Liver (tissue), 9 donors: ENCODE data around the gene CACNA1C. TPM values are rescaled to one million over a fixed set of nuclear protein-coding genes. Genes with fewer than 3 reads are reported as not detected.

ENCODE experiments used
- DNase-seq: peaks from one replicate; pipeline ENCODE4 v3.0.0-alpha.2; 2017; ENCODE audit warnings: low spot score
- H3K27ac ChIP-seq, 2 donors: one replicate each; pipeline ENCODE4 v1.7.0; 2013; ENCODE audit warnings: inconsistent platforms in 2 of 2, low read length in 2 of 2, control low read depth in 1 of 2, low read depth in 1 of 2, mild to moderate bottlenecking in 1 of 2
- H3K27me3 ChIP-seq, 4 donors: one replicate each; pipeline versions ENCODE4 v1.6.1 to v1.7.0; 2013; ENCODE audit warnings: low read length in 3 of 4, inconsistent platforms in 1 of 4, mild to moderate bottlenecking in 1 of 4, moderate library complexity in 1 of 4; ENCODE audit not compliant: control insufficient read depth in 4 of 4, insufficient read depth in 4 of 4
- H3K36me3 ChIP-seq, 4 donors: one replicate each; pipeline versions ENCODE4 v1.6.1 to v1.7.0; 2013; ENCODE audit warnings: low read length in 3 of 4, mild to moderate bottlenecking in 3 of 4, low read depth in 1 of 4, moderate library complexity in 1 of 4; ENCODE audit not compliant: control insufficient read depth in 4 of 4, insufficient read depth in 3 of 4
- H3K4me1 ChIP-seq, 4 donors: one replicate each; pipeline versions ENCODE4 v1.6.1 to v1.7.0; 2013; ENCODE audit warnings: low read length in 3 of 4, mild to moderate bottlenecking in 3 of 4, moderate library complexity in 1 of 4; ENCODE audit not compliant: control insufficient read depth in 4 of 4, insufficient read depth in 4 of 4
- H3K4me3 ChIP-seq, 3 donors: one replicate each; pipeline versions ENCODE4 v1.6.1 to v1.7.0; 2013; ENCODE audit warnings: low read length in 3 of 3, control low read depth in 1 of 3, low read depth in 1 of 3, mild to moderate bottlenecking in 1 of 3
- H3K9ac ChIP-seq, 2 donors: one replicate each; pipeline ENCODE4 v1.7.0; 2013; ENCODE audit warnings: low read length in 2 of 2, mild to moderate bottlenecking in 2 of 2, moderate library complexity in 2 of 2, control low read depth in 1 of 2, low read depth in 1 of 2
- H3K9me3 ChIP-seq, 4 donors: one replicate each; pipeline versions ENCODE4 v1.6.1 to v1.7.0; 2013; ENCODE audit warnings: low read length in 3 of 4; ENCODE audit not compliant: control insufficient read depth in 4 of 4
- ATF3 ChIP-seq: IDR thresholded peaks from 2 replicates; pipeline ENCODE4 v1.6.1; 2016; ENCODE audit warnings: antibody characterized with exemption
- EGR1 ChIP-seq, 2 donors: IDR thresholded peaks; 2 replicates each; pipeline ENCODE4 v1.6.1; 2016 to 2018; ENCODE audit warnings: antibody characterized with exemption in 2 of 2, low read depth in 2 of 2
- FOXA1 ChIP-seq: IDR thresholded peaks from 2 replicates; pipeline ENCODE4 v1.6.1; 2016; ENCODE audit warnings: antibody characterized with exemption
- FOXA2 ChIP-seq: IDR thresholded peaks from 2 replicates; pipeline ENCODE4 v1.6.1; 2016; ENCODE audit warnings: antibody characterized with exemption
- GABPA ChIP-seq, 2 donors: IDR thresholded peaks in 1 of 2; conservative IDR thresholded peaks in 1 of 2; 2 replicates each; pipeline ENCODE4 v1.6.1; 2016; ENCODE audit warnings: antibody characterized with exemption in 2 of 2, mild to moderate bottlenecking in 1 of 2, moderate library complexity in 1 of 2
- HNF4A ChIP-seq, 2 donors: conservative IDR thresholded peaks; 2 replicates each; pipeline ENCODE4 v1.6.1; 2016; ENCODE audit warnings: antibody characterized with exemption in 2 of 2, mild to moderate bottlenecking in 2 of 2
- JUND ChIP-seq, 2 donors: IDR thresholded peaks; 2 replicates each; pipeline ENCODE4 v1.6.1; 2016; ENCODE audit warnings: antibody characterized with exemption in 2 of 2
- NR2F2 ChIP-seq: IDR thresholded peaks from 2 replicates; pipeline ENCODE4 v1.6.1; 2016; ENCODE audit warnings: antibody characterized with exemption
- RAD21 ChIP-seq, 2 donors: IDR thresholded peaks; 2 replicates each; pipeline ENCODE4 v1.6.1; 2016; ENCODE audit warnings: antibody characterized with exemption in 2 of 2, mild to moderate bottlenecking in 2 of 2
- REST ChIP-seq: IDR thresholded peaks from 2 replicates; pipeline ENCODE4 v1.6.1; 2016; ENCODE audit warnings: antibody characterized with exemption, mild to moderate bottlenecking
- RXRA ChIP-seq, 2 donors: IDR thresholded peaks; 2 replicates each; pipeline ENCODE4 v1.6.1; 2017 to 2018; ENCODE audit warnings: antibody characterized with exemption in 2 of 2, mild to moderate bottlenecking in 1 of 2
- SP1 ChIP-seq: IDR thresholded peaks from 2 replicates; pipeline ENCODE4 v1.6.1; 2018; ENCODE audit warnings: antibody characterized with exemption, mild to moderate bottlenecking
- TAF1 ChIP-seq: conservative IDR thresholded peaks from 2 replicates; pipeline ENCODE4 v1.6.1; 2016; ENCODE audit warnings: antibody characterized with exemption, mild to moderate bottlenecking
- YY1 ChIP-seq: IDR thresholded peaks from 2 replicates; pipeline ENCODE4 v1.6.1; 2016; ENCODE audit warnings: antibody characterized with exemption, mild to moderate bottlenecking
- WGBS: extraction: QIAGEN DNeasy Blood & Tissue Kit; methylation state at CpG from one replicate; pipeline ENCODE4 v1.1.7; 2013; 5-methylcytosine and 5-hydroxymethylcytosine counted together
- polyA plus RNA-seq, 2 donors: library from polyadenylated mRNA; stranded (reverse) in 1 of 2; unstranded in 1 of 2; fragments of 200-250 nt in 1 of 2; fragments of >200 nt in 1 of 2; fragmentation: Nextera tagmentation in 1 of 2; extraction: Ambion mirVana in 1 of 2; gene quantifications; one replicate each; pipeline versions ENCODE4 v1.2.1 to v1.2.3, GENCODE V29; 2013 to 2015
- total RNA-seq, 2 donors: library from RNA; depleted of rRNA; stranded (reverse); fragments of >200 nt; gene quantifications; one replicate each; pipeline ENCODE4 v1.2.3, GENCODE V29; 2014
- TF ChIP-seq, protein P1 (sequence below): IDR thresholded peaks from 2 replicates; pipeline ENCODE4 v1.6.1; 2016; ENCODE audit warnings: antibody characterized with exemption
- TF ChIP-seq, protein P2 (sequence below): IDR thresholded peaks from 2 replicates; pipeline ENCODE4 v1.6.1; 2016; ENCODE audit warnings: antibody characterized with exemption
- TF ChIP-seq, protein P3 (sequence below): fragments of 150-350 bp; IDR thresholded peaks from 2 replicates; pipeline ENCODE4 v1.5.1; 2017; ENCODE audit warnings: improper control_type of control experiment, low read depth, low read length; ENCODE audit not compliant: missing input control
- donor health status: healthy.
- donor health status: healthy.
- donor health status: healthy.
- donor health status: healthy.
- donor health status: healthy.

Gene CACNA1C
- total and polyA plus RNA-seq, 4 donors, result 0.23 to 1.9 (median 0.41) TPM

DNA sequence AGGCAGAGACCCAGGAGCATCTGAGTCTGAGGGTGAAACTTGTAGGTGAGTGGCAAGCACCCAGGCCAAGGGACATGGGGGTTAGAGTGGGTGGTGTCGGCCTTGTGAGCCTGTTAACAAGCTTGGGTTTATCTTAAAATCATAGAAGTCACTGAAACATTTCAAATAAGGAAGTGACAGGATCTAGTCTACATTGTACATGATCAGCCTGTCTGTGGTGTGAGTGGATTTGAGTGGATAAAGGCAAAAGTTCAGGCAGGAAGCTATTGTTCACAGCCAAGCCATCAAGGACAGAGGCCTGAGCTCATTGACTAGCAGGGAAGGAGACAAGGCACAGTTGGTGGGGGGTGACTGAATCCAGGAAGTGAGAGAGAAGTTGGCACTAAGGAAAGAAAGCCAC is 682.6 kb downstream of the CACNA1C start:
- DNase-seq, result no peak
- peaks cover 0 to 3% (median under 1%) of the 10 kb centered on the region in 4 donors for H3K27me3 ChIP-seq
- H3K4me3 ChIP-seq, result no peak overlapping the region
- WGBS, result 85% methylated on average over 1 of the region's 1 CpG
- H3K4me1 ChIP-seq, result no peaks in the 10 kb centered on the region
- no peak overlapping the region for H3K27ac ChIP-seq
- no peak for TF ChIP-seq RXRA (IDR thresholded peaks at IDR 0.05)
- TF ChIP-seq JUND (IDR thresholded peaks at IDR 0.05), result no peak
- no peak for TF ChIP-seq TAF1
- TF ChIP-seq, protein P1, sequence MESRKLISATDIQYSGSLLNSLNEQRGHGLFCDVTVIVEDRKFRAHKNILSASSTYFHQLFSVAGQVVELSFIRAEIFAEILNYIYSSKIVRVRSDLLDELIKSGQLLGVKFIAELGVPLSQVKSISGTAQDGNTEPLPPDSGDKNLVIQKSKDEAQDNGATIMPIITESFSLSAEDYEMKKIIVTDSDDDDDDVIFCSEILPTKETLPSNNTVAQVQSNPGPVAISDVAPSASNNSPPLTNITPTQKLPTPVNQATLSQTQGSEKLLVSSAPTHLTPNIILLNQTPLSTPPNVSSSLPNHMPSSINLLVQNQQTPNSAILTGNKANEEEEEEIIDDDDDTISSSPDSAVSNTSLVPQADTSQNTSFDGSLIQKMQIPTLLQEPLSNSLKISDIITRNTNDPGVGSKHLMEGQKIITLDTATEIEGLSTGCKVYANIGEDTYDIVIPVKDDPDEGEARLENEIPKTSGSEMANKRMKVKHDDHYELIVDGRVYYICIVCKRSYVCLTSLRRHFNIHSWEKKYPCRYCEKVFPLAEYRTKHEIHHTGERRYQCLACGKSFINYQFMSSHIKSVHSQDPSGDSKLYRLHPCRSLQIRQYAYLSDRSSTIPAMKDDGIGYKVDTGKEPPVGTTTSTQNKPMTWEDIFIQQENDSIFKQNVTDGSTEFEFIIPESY, result no peak
- TF ChIP-seq RAD21 (IDR thresholded peaks at IDR 0.05), result no peak
- TF ChIP-seq GABPA (IDR thresholded peaks at IDR 0.05 in 1 of 2, conservative IDR thresholded peaks at IDR 0.05 in 1 of 2), result no peak
- TF ChIP-seq FOXA2, result no peak
- no peak for TF ChIP-seq HNF4A (conservative IDR thresholded peaks at IDR 0.05)
- no peak for TF ChIP-seq NR2F2
- no peak for TF ChIP-seq REST
- TF ChIP-seq YY1, result no peak
- TF ChIP-seq EGR1 (IDR thresholded peaks at IDR 0.05; ENCODE audit: low read depth in 2 of 2), result no peak
- TF ChIP-seq, protein P2, sequence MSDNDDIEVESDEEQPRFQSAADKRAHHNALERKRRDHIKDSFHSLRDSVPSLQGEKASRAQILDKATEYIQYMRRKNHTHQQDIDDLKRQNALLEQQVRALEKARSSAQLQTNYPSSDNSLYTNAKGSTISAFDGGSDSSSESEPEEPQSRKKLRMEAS, result no peak
- no peaks in the 10 kb centered on the region for H3K36me3 ChIP-seq
- H3K9ac ChIP-seq, result no peak overlapping the region
- no peaks in the 10 kb centered on the region for H3K9me3 ChIP-seq

DNA sequence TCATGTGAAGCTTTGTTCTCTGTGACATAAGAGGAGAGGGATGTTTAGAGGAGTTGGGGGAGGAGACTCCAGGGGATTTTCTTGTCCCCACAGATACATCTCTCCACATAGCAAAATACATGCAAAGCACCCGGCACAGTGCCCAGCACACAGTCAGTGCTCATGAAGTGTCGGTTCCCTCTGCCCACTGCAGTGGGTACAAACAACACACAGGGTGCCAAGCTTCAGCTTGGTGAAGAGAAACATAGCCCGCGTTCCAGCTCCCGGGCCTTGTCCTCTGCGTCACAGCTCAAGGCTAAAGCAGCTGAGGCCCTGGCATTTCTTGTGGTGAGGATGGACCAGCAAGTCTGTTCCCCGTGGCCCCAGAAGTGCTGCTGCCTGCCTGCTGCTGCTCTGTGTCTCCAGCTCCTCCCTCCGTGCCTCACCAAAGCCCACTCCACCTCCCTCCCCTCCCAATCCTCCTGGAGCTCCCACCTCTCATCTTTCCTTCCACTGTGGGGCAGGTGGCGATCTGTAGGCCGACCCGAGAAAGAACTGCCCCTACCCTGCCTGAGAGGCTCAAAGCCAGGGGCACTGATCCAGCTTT is 685.0 kb downstream of the CACNA1C start:
- Histone ChIP-seq H3K4me3 (no peak overlapping the region), H3K36me3 (no peaks in the 10 kb centered on the region), H3K9me3 (no peaks in the 10 kb centered on the region), H3K9ac (no peak overlapping the region), H3K27me3 (peaks cover 0 to 2% (median 0%) of the 10 kb centered on the region in 4 donors), H3K27ac (no peak overlapping the region), H3K4me1 (no peaks in the 10 kb centered on the region)
- WGBS, result 73% methylated on average over 11 of the region's 11 CpGs
- DNase-seq, result no peak
- no peak for TF ChIP-seq TAF1
- TF ChIP-seq NR2F2, result no peak
- no peak for TF ChIP-seq FOXA2
- TF ChIP-seq, protein P3, sequence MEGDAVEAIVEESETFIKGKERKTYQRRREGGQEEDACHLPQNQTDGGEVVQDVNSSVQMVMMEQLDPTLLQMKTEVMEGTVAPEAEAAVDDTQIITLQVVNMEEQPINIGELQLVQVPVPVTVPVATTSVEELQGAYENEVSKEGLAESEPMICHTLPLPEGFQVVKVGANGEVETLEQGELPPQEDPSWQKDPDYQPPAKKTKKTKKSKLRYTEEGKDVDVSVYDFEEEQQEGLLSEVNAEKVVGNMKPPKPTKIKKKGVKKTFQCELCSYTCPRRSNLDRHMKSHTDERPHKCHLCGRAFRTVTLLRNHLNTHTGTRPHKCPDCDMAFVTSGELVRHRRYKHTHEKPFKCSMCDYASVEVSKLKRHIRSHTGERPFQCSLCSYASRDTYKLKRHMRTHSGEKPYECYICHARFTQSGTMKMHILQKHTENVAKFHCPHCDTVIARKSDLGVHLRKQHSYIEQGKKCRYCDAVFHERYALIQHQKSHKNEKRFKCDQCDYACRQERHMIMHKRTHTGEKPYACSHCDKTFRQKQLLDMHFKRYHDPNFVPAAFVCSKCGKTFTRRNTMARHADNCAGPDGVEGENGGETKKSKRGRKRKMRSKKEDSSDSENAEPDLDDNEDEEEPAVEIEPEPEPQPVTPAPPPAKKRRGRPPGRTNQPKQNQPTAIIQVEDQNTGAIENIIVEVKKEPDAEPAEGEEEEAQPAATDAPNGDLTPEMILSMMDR, result no peak
- TF ChIP-seq, protein P2, result no peak
- no peak for TF ChIP-seq EGR1 (IDR thresholded peaks at IDR 0.05; ENCODE audit: low read depth in 2 of 2)
- TF ChIP-seq YY1, result no peak
- no peak for TF ChIP-seq REST
- TF ChIP-seq SP1, result no peak
- TF ChIP-seq, protein P1, result no peak
- no peak for TF ChIP-seq GABPA (IDR thresholded peaks at IDR 0.05 in 1 of 2, conservative IDR thresholded peaks at IDR 0.05 in 1 of 2)
- no peak for TF ChIP-seq RAD21 (IDR thresholded peaks at IDR 0.05)
- no peak for TF ChIP-seq FOXA1
- no peak for TF ChIP-seq ATF3
